GM12878 (cell line): ENCODE measurements around the gene TSPAN16. TPM values are rescaled to one million over a fixed set of nuclear protein-coding genes. Genes with fewer than 3 reads are reported as not detected.

Source experiments
- ATAC-seq: fragments of 200-7000 bp; cut with Tn5 transposase; 3 replicates; pipeline ENCODE4 v1.9.1; 2020; ENCODE audit warnings: mild to moderate bottlenecking, moderate library complexity
- BruUV-seq: library from RNA; stranded (reverse); fragments of 400-500 nt; replicated peaks from 2 replicates; lab custom pipeline; 2021; lab: Mats Ljungman, UMichigan
- CTCF ChIA-PET: fragments of 300-600 bp; sonication (Branson Sonifier 250); formaldehyde crosslinking; extraction: SDS; loops from one replicate; lab custom pipeline; 2021; ENCODE audit warnings: inconsistent platforms; lab: Yijun Ruan, JAX
- POLR2A ChIA-PET: fragments of 350-600 bp; formaldehyde crosslinking; extraction: SDS; loops from one replicate; lab custom pipeline; 2021; ENCODE audit warnings: inconsistent platforms; lab: Charles Lee
- RAD21 ChIA-PET: fragments of 300-600 bp; sonication (Branson Sonifier 250); formaldehyde crosslinking; loops from one replicate; lab custom pipeline; 2023; ENCODE audit warnings: antibody characterized with exemption; ENCODE audit not compliant: unreplicated experiment; lab: Charles Lee
- SMC1A ChIA-PET: fragments of 300-600 bp; sonication (Branson Sonifier 250); formaldehyde crosslinking; loops from one replicate; lab custom pipeline; 2023; ENCODE audit not compliant: unreplicated experiment, uncharacterized antibody; lab: Charles Lee
- DNase-seq: peaks from one replicate; pipeline ENCODE4 v3.0.0-alpha.2; 2011; ENCODE audit warnings: low read depth, low spot score
- FAIRE-seq: peaks from 3 replicates; lab custom pipeline; 2011; peaks lifted over from hg19 to GRCh38; lab: Jason Lieb, UNC
- H2AFZ ChIP-seq: 2 replicates; pipeline ENCODE4 v1.6.0; 2011; ENCODE audit warnings: low read depth, low read length, control low read depth; ENCODE audit not compliant: control insufficient read depth
- H3K27ac ChIP-seq: 2 replicates; pipeline ENCODE4 v1.5.1; 2011; ENCODE audit warnings: control low read depth; ENCODE audit not compliant: control insufficient read depth, insufficient read depth
- H3K27me3 ChIP-seq, 2 experiments: replicated peaks in 1 of 2; 2 replicates each; pipeline versions ENCODE4 v1.6.0 to v1.6.1; 2011; ENCODE audit warnings: low read length in 1 of 2; ENCODE audit not compliant: control insufficient read depth in 2 of 2, insufficient read depth in 2 of 2
- H3K36me3 ChIP-seq, 2 experiments: 2 replicates each; pipeline ENCODE4 v1.5.1; 2011; ENCODE audit warnings: low read length in 1 of 2; ENCODE audit not compliant: control insufficient read depth in 2 of 2, insufficient read depth in 2 of 2
- H3K4me1 ChIP-seq: 2 replicates; pipeline ENCODE4 v1.6.1; 2011; ENCODE audit warnings: mild to moderate bottlenecking, low read length, moderate library complexity, mixed read lengths; ENCODE audit not compliant: control insufficient read depth, insufficient read depth
- H3K4me2 ChIP-seq: 2 replicates; pipeline ENCODE4 v1.6.0; 2011; ENCODE audit warnings: control low read depth; ENCODE audit not compliant: control insufficient read depth, insufficient read depth
- H3K4me3 ChIP-seq: fragments of 200-600 bp; sonication (generic); 2 replicates; pipeline ENCODE4 v1.5.1; 2016
- H3K79me2 ChIP-seq: 2 replicates; pipeline ENCODE4 v1.6.0; 2011; ENCODE audit warnings: low read length; ENCODE audit not compliant: control insufficient read depth, insufficient read depth
- H3K9ac ChIP-seq: 2 replicates; pipeline ENCODE4 v1.8.0; 2011; ENCODE audit warnings: low read length, control low read depth, mixed read lengths; ENCODE audit not compliant: control insufficient read depth, insufficient read depth
- H3K9me3 ChIP-seq: replicated peaks from 3 replicates; pipeline ENCODE4 v1.5.1; 2011; ENCODE audit warnings: mild to moderate bottlenecking, low read length; ENCODE audit not compliant: control insufficient read depth, insufficient read depth
- H4K20me1 ChIP-seq: 2 replicates; pipeline ENCODE4 v1.6.0; 2011; ENCODE audit not compliant: control insufficient read depth, insufficient read depth
- ATF3 ChIP-seq: IDR thresholded peaks from 2 replicates; pipeline ENCODE4 v1.6.1; 2011; ENCODE audit warnings: low read depth, mild to moderate bottlenecking, low read length, moderate library complexity, borderline replicate concordance; ENCODE audit errors: extremely low read depth
- BMI1 ChIP-seq: fragments of 450-650 bp; IDR thresholded peaks from 2 replicates; pipeline ENCODE4 v1.6.1; 2016; ENCODE audit warnings: mild to moderate bottlenecking, moderate library complexity, borderline replicate concordance
- HDAC2 ChIP-seq: fragments of 200-600 bp; sonication (generic); IDR thresholded peaks from 2 replicates; pipeline ENCODE4 v1.6.1; 2017
- MEF2A ChIP-seq: IDR thresholded peaks from 2 replicates; pipeline ENCODE4 v1.6.1; 2011; ENCODE audit warnings: low read depth, mild to moderate bottlenecking, low read length, moderate library complexity; ENCODE audit not compliant: insufficient read depth
- NFYB ChIP-seq: IDR thresholded peaks from 2 replicates; pipeline ENCODE4 v1.6.1; 2011; ENCODE audit warnings: low read depth, mild to moderate bottlenecking, low read length, improper control_type of control experiment, moderate library complexity; ENCODE audit not compliant: insufficient read depth
- POU2F2 ChIP-seq: IDR thresholded peaks from 3 replicates; pipeline ENCODE4 v1.6.1; 2011; ENCODE audit warnings: low read depth, mild to moderate bottlenecking, low read length, borderline replicate concordance
- SMARCA5 ChIP-seq: fragments of 450-650 bp; IDR thresholded peaks from 2 replicates; pipeline ENCODE4 v1.6.1; 2017; ENCODE audit warnings: mild to moderate bottlenecking
- TAF1 ChIP-seq: IDR thresholded peaks from 2 replicates; pipeline ENCODE4 v1.6.1; 2011; ENCODE audit warnings: mild to moderate bottlenecking, low read depth, low read length, borderline replicate concordance
- TBL1XR1 ChIP-seq: IDR thresholded peaks from 2 replicates; pipeline ENCODE4 v1.6.1; 2012; ENCODE audit warnings: low read depth, low read length, improper control_type of control experiment
- TCF7 ChIP-seq: IDR thresholded peaks from 2 replicates; pipeline ENCODE4 v1.6.1; 2014; ENCODE audit warnings: antibody characterized with exemption, borderline replicate concordance
- USF2 ChIP-seq: IDR thresholded peaks from 2 replicates; pipeline ENCODE4 v1.6.1; 2011; ENCODE audit warnings: low read depth, low read length, improper control_type of control experiment, borderline replicate concordance
- WRNIP1 ChIP-seq: IDR thresholded peaks from 2 replicates; pipeline ENCODE4 v1.6.1; 2011; ENCODE audit warnings: low read depth, low read length, improper control_type of control experiment, borderline replicate concordance
- ZNF622 ChIP-seq: fragments of 450-650 bp; IDR thresholded peaks from 2 replicates; pipeline ENCODE4 v1.6.1; 2017; ENCODE audit warnings: mild to moderate bottlenecking, inconsistent platforms
- WGBS: methylation state at CpG from one replicate; pipeline ENCODE4 v1.1.6; 2016; ENCODE audit warnings: low lambda C conversion rate; ENCODE audit not compliant: insufficient replicate concordance, insufficient coverage; ENCODE audit errors: missing lambda C conversion rate; 5-methylcytosine and 5-hydroxymethylcytosine counted together
- in situ Hi-C: fragments of 300-500 bp; cut with MboI; formaldehyde crosslinking; loops from 9 replicates; pipeline ENCODE4 v1.14.3; 2018; ENCODE audit warnings: mixed read lengths
- intact Hi-C: fragments of 100-400 bp; cut with micrococcal nuclease; formaldehyde crosslinking; loops from one replicate; pipeline ENCODE4 v1.14.2; 2022; ENCODE audit not compliant: unreplicated experiment
- polyA plus RNA-seq, 11 experiments: library from polyadenylated mRNA; depleted of rRNA in 4 of 11; unstranded in 6 of 11; stranded (reverse) in 5 of 11; fragments of >200 nt; fragmentation: Nextera tagmentation in 4 of 11; fragmentation: Illumina TruSeq in 1 of 11; extraction: Ambion mirVana in 4 of 11; extraction: Trizol in 1 of 11; gene quantifications; 1 replicate in 1 of 11; 2 replicates in 10 of 11; pipeline versions ENCODE4 v1.2.1 to v1.2.3, GENCODE V29; 2011 to 2016; ENCODE audit warnings: inconsistent platforms in 2 of 11, missing spikeins in 2 of 11, low read depth in 1 of 11
- total RNA-seq, 4 experiments: library from RNA; depleted of rRNA in 3 of 4; stranded (reverse); fragments of >200 nt in 3 of 4; fragmentation: Illumina TruSeq in 1 of 4; extraction: Trizol in 1 of 4; gene quantifications; 2 replicates each; pipeline versions ENCODE4 v1.2.1 to v1.2.3, GENCODE V29; 2013 to 2021
- TF ChIP-seq, protein P1 (sequence below): IDR thresholded peaks from 2 replicates; pipeline ENCODE4 v1.6.1; 2012; ENCODE audit warnings: improper control_type of control experiment, low read depth, low read length; ENCODE audit not compliant: insufficient replicate concordance
- TF ChIP-seq, protein P2 (sequence below): fragments of 450-650 bp; IDR thresholded peaks from 2 replicates; pipeline ENCODE4 v1.6.1; 2016; ENCODE audit warnings: mild to moderate bottlenecking

TSPAN16 gene
- total and polyA plus RNA-seq, 10 of the 15 experiments (the other 5 are each of a cell fraction or from before 2014, with no cell fraction given): not detected

DNA sequence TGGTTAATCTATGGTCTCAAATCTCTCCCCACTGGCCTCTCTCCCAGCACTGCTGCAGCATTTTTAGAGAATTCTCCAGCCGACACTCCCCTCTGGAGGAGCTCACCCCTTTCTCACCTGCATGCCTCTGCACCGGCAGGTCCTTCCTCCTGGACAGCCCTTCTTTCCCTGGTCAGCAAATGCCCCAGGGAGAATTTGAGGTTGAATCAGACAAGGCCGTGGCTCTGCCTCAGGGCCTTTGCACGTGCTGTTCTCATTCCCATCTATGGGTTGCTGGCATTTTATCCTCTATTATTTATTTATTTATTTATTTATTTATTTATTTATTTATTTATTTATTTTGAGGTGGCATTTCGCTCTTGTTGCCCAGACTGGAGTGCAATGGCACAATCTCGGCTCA lies 32.2 kb upstream of the TSPAN16 start:
- Histone ChIP-seq H3K9me3 (no peaks in the 10 kb centered on the region), H3K4me1 (peaks cover 5% of the 10 kb centered on the region; the same call in 1 of the 2 replicates), H3K4me3 (no peak overlapping the region), H3K27ac (no peak overlapping the region), H3K9ac (no peak overlapping the region), H3K36me3 (no peaks in the 10 kb centered on the region), H3K27me3 (no peaks in the 10 kb centered on the region), H4K20me1 (no peaks in the 10 kb centered on the region), H2AFZ (no peak overlapping the region), H3K4me2 (no peak overlapping the region), H3K79me2 (no peaks in the 10 kb centered on the region)
- intact Hi-C loops: no loop called here
- POLR2A ChIA-PET: no interaction called here
- no peak for DNase-seq
- RAD21 ChIA-PET: no interaction called here
- WGBS: 99% methylated on average over 6 of the region's 6 CpGs
- in situ Hi-C loops: no loop called here
- CTCF ChIA-PET: interaction anchor here (1.0 to 1.5 kb wide), 3 partner anchors 8 to 114 kb away, joined by 3 to 6 read pairs (median 5); no protein-coding TSS in a partner anchor
- SMC1A ChIA-PET: no interaction called here
- ATAC-seq: no peak
- FAIRE-seq: no peak
- no TSS peak for BruUV-seq
- no peak for TF ChIP-seq USF2
- TF ChIP-seq POU2F2: no peak
- no peak for TF ChIP-seq HDAC2
- no peak for TF ChIP-seq NFYB
- TF ChIP-seq BMI1: no peak
- no peak for TF ChIP-seq ATF3
- TF ChIP-seq SMARCA5: no peak
- TF ChIP-seq ZNF622: no peak
- TF ChIP-seq, protein P1, sequence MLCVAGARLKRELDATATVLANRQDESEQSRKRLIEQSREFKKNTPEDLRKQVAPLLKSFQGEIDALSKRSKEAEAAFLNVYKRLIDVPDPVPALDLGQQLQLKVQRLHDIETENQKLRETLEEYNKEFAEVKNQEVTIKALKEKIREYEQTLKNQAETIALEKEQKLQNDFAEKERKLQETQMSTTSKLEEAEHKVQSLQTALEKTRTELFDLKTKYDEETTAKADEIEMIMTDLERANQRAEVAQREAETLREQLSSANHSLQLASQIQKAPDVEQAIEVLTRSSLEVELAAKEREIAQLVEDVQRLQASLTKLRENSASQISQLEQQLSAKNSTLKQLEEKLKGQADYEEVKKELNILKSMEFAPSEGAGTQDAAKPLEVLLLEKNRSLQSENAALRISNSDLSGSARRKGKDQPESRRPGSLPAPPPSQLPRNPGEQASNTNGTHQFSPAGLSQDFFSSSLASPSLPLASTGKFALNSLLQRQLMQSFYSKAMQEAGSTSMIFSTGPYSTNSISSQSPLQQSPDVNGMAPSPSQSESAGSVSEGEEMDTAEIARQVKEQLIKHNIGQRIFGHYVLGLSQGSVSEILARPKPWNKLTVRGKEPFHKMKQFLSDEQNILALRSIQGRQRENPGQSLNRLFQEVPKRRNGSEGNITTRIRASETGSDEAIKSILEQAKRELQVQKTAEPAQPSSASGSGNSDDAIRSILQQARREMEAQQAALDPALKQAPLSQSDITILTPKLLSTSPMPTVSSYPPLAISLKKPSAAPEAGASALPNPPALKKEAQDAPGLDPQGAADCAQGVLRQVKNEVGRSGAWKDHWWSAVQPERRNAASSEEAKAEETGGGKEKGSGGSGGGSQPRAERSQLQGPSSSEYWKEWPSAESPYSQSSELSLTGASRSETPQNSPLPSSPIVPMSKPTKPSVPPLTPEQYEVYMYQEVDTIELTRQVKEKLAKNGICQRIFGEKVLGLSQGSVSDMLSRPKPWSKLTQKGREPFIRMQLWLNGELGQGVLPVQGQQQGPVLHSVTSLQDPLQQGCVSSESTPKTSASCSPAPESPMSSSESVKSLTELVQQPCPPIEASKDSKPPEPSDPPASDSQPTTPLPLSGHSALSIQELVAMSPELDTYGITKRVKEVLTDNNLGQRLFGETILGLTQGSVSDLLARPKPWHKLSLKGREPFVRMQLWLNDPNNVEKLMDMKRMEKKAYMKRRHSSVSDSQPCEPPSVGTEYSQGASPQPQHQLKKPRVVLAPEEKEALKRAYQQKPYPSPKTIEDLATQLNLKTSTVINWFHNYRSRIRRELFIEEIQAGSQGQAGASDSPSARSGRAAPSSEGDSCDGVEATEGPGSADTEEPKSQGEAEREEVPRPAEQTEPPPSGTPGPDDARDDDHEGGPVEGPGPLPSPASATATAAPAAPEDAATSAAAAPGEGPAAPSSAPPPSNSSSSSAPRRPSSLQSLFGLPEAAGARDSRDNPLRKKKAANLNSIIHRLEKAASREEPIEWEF: no peak
- no peak for TF ChIP-seq WRNIP1
- TF ChIP-seq, protein P2, sequence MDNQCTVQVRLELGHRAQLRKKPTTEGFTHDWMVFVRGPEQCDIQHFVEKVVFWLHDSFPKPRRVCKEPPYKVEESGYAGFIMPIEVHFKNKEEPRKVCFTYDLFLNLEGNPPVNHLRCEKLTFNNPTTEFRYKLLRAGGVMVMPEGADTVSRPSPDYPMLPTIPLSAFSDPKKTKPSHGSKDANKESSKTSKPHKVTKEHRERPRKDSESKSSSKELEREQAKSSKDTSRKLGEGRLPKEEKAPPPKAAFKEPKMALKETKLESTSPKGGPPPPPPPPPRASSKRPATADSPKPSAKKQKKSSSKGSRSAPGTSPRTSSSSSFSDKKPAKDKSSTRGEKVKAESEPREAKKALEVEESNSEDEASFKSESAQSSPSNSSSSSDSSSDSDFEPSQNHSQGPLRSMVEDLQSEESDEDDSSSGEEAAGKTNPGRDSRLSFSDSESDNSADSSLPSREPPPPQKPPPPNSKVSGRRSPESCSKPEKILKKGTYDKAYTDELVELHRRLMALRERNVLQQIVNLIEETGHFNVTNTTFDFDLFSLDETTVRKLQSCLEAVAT: no peak
- no peak for TF ChIP-seq TBL1XR1
- TF ChIP-seq TAF1: no peak
- no peak for TF ChIP-seq MEF2A
- TF ChIP-seq TCF7: no peak
